AG09309 (cell line): ENCODE data around the gene ORMDL3.

Experiments used
- DNase-seq: peaks from one replicate; pipeline ENCODE4 v3.0.0-alpha.2; 2010; ENCODE audit warnings: low read depth
- H3K4me3 ChIP-seq: 2 replicates; pipeline ENCODE4 v1.5.1; 2011; ENCODE audit warnings: mild to moderate bottlenecking, low read depth, low read length, moderate library complexity; ENCODE audit not compliant: control insufficient read depth
- CTCF ChIP-seq: IDR thresholded peaks from 2 replicates; pipeline ENCODE4 v1.5.1; 2011; ENCODE audit warnings: mild to moderate bottlenecking, low read depth, low read length, inconsistent platforms; ENCODE audit not compliant: insufficient read depth, control insufficient read depth; ENCODE audit errors: missing control alignments

ORMDL3 gene

DNA sequence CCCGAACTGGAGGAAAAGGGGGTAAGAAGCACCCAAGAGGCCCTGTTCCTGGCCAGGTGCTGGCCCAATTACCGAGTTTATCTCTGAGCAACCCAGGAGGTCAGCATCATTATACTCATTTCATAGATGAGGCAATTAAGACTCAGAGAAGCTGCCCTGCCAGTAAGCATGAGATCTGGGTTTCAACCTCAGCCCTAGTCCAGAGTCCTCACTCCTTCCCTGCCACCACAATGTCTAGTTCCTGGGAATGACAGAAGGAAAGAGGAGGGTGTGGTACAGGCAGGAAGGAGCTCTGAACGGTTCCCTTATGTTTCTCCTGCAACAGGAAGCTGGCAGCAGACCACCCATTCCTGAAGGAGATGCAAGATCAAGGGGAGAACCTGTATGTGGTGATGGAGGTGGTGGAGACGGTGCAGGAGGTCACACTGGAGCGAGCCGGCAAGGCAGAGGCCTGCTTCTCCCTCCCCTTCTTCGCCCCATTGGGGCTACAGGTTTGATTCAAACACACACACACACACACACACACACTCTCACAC is 42.8 kb upstream of the ORMDL3 start:
- H3K4me3 ChIP-seq: no peak overlapping the region
- TF ChIP-seq CTCF: no peak
- DNase-seq: no peak

- no peak for DNase-seq
- H3K4me3 ChIP-seq: no peak overlapping the region
- TF ChIP-seq CTCF: no peak
Measured at GRCh38 chr17:39969375-39969774, 42.0 kb upstream of the ORMDL3 start.

DNA sequence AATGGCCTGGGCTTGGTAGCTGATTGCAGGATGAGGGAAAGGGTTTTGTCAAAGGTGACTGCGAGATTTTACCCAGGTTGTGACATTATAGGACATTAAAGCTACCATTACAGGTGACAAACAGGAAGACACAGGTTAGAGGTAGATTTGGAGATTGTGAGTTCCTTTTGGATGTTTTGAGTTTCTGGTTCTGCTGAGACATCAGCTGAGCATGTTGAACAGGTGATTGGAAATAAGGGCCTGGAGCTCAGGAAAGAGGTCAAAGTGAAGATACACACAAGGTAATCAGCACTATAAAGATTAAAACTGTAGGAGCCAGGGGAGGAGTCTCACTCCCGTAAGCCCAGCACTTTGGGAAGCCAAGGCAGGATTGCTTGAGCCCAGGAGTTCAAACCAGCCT is 41.4 kb upstream of the ORMDL3 start:
- no peak for TF ChIP-seq CTCF
- DNase-seq: no peak
- no peak overlapping the region for H3K4me3 ChIP-seq

DNA sequence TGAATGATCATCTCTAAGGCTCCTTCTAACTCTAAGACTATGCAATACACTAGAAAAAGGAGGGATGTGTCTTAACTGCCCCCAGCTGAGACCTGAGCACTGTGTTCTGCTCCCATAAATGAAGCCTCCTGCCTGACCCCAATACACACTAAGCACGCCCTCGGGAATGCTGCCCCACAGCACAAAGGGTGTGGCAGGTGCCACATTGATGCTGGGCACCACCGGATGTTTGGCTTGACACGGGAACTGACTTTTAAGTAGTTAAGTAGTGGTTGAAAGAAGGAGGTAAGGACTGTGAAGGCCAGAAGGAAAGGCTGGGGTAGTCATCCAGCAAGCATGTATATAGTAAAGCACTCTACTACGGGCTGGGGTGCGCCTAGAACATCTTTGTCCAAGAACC is 39.4 kb upstream of the ORMDL3 start:
- TF ChIP-seq CTCF: no peak
- DNase-seq: no peak
- no peak overlapping the region for H3K4me3 ChIP-seq

GRCh38 chr17:39965017-39965699 is 37.8 kb upstream of the ORMDL3 start:
- no peak overlapping the region for H3K4me3 ChIP-seq
- TF ChIP-seq CTCF: no peak
- no peak for DNase-seq

GRCh38 chr17:39963829-39964228 is 36.4 kb upstream of the ORMDL3 start:
- no peak for TF ChIP-seq CTCF
- no peak for DNase-seq
- no peak overlapping the region for H3K4me3 ChIP-seq
